GM18951 (cell line): Measurements from ENCODE around the gene ACAD9.
"Not testable (repeated sequence)": the region's sequence is repeated elsewhere in the genome, so short reads cannot be mapped to it uniquely, and the experiment has no call there.

Source experiments
- POLR2A ChIP-seq: IDR thresholded peaks from 4 replicates; pipeline ENCODE4 v1.6.1; 2011; ENCODE audit warnings: mild to moderate bottlenecking; ENCODE audit not compliant: insufficient read length, insufficient read depth; ENCODE audit errors: extremely low read depth
- in situ Hi-C: fragments of 300-500 bp; cut with MboI; formaldehyde crosslinking; loops from one replicate; pipeline ENCODE4 v1.12.0; 2022; ENCODE audit warnings: low sequenced_read_pairs, mixed read lengths, inconsistent platforms; ENCODE audit not compliant: unreplicated experiment

ACAD9 gene

GRCh38 chr3:128849911-128850455, 29.4 kb upstream of the ACAD9 start:
- in situ Hi-C loops, result no loop called here
- TF ChIP-seq POLR2A, result no peak

- in situ Hi-C loops, result no loop called here
- no peak for TF ChIP-seq POLR2A
Observed at GRCh38 chr3:128850544-128850943, 28.9 kb upstream of the ACAD9 start.

GRCh38 chr3:128851601-128852000, 27.8 kb upstream of the ACAD9 start:
- in situ Hi-C loops, result no loop called here
- no peak for TF ChIP-seq POLR2A

- no peak for TF ChIP-seq POLR2A
- in situ Hi-C loops, result no loop called here
Observed at GRCh38 chr3:128853826-128854225, 25.6 kb upstream of the ACAD9 start.

- TF ChIP-seq POLR2A, result no peak
- in situ Hi-C loops, result no loop called here
Observed at GRCh38 chr3:128854475-128854874, 24.9 kb upstream of the ACAD9 start.

GRCh38 chr3:128855569-128855968, 23.9 kb upstream of the ACAD9 start:
- in situ Hi-C loops, result no loop called here
- TF ChIP-seq POLR2A, result no peak

GRCh38 chr3:128858167-128858566, 21.3 kb upstream of the ACAD9 start:
- TF ChIP-seq POLR2A, result no peak

GRCh38 chr3:128859630-128860029, 19.8 kb upstream of the ACAD9 start:
- in situ Hi-C loops, result no loop called here
- no peak for TF ChIP-seq POLR2A

More at GRCh38 chr3:128858167-128858566, 21.3 kb upstream of the ACAD9 start:
- in situ Hi-C loops, result no loop called here

GRCh38 chr3:128861491-128861890, 17.9 kb upstream of the ACAD9 start:
- TF ChIP-seq POLR2A, result no peak
- in situ Hi-C loops, result no loop called here

- in situ Hi-C loops, result no loop called here
- no peak for TF ChIP-seq POLR2A
Observed at GRCh38 chr3:128863560-128863959, 15.9 kb upstream of the ACAD9 start.

GRCh38 chr3:128864351-128864811, 15.0 kb upstream of the ACAD9 start:
- no peak for TF ChIP-seq POLR2A
- in situ Hi-C loops, result no loop called here

GRCh38 chr3:128864849-128865804, 14.3 kb upstream of the ACAD9 start:
- in situ Hi-C loops, result not testable (repeated sequence)

- in situ Hi-C loops, result no loop called here
- no peak for TF ChIP-seq POLR2A
Observed at GRCh38 chr3:128867200-128868125, 12.0 kb upstream of the ACAD9 start.
